ENCODE data around the gene ZNRF1.

DNA sequence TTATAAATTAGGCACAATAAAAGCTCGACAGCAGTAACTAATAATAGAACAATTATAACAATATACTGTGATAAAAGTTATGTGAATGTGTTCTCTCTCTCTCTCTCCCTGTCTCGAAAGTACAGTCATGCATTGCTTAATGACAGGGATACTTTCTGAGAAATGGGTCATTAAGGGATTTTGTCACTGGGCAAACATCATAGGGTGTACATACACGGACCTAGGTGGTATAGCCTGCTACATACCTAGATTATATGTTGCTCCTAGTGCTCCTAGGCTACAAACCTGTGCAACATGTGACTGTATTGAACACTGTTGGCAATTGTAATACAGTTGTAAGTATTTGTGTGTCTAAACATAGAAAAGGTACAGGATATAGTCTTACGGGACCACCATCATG, 6.9 kb downstream of the ZNRF1 start:
- TF ChIP-seq, protein P1, sequence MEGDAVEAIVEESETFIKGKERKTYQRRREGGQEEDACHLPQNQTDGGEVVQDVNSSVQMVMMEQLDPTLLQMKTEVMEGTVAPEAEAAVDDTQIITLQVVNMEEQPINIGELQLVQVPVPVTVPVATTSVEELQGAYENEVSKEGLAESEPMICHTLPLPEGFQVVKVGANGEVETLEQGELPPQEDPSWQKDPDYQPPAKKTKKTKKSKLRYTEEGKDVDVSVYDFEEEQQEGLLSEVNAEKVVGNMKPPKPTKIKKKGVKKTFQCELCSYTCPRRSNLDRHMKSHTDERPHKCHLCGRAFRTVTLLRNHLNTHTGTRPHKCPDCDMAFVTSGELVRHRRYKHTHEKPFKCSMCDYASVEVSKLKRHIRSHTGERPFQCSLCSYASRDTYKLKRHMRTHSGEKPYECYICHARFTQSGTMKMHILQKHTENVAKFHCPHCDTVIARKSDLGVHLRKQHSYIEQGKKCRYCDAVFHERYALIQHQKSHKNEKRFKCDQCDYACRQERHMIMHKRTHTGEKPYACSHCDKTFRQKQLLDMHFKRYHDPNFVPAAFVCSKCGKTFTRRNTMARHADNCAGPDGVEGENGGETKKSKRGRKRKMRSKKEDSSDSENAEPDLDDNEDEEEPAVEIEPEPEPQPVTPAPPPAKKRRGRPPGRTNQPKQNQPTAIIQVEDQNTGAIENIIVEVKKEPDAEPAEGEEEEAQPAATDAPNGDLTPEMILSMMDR (conservative IDR thresholded peaks at IDR 0.05; ENCODE audit: low read depth, low read length), result no peak
- TF ChIP-seq RCOR1 (IDR thresholded peaks at IDR 0.05; ENCODE audit: insufficient replicate concordance, low read length), result no peak
- no peak for TF ChIP-seq FOS (IDR thresholded peaks at IDR 0.05; ENCODE audit: low read depth, low read length)
- no peak for TF ChIP-seq CHD1 (IDR thresholded peaks at IDR 0.05; ENCODE audit: low read depth, low read length)
- no peak for TF ChIP-seq SMC3 (IDR thresholded peaks at IDR 0.05; ENCODE audit: low read depth, low read length)
- TF ChIP-seq, protein P2, sequence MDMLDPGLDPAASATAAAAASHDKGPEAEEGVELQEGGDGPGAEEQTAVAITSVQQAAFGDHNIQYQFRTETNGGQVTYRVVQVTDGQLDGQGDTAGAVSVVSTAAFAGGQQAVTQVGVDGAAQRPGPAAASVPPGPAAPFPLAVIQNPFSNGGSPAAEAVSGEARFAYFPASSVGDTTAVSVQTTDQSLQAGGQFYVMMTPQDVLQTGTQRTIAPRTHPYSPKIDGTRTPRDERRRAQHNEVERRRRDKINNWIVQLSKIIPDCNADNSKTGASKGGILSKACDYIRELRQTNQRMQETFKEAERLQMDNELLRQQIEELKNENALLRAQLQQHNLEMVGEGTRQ (IDR thresholded peaks at IDR 0.05; ENCODE audit: low read depth, low read length), result no peak
- TF ChIP-seq POLR2A (IDR thresholded peaks at IDR 0.05; ENCODE audit: low read depth, low read length), result no peak
- TF ChIP-seq BHLHE40 (IDR thresholded peaks at IDR 0.05; ENCODE audit: low read depth, low read length), result no peak
- no peak for TF ChIP-seq RAD21 (IDR thresholded peaks at IDR 0.05; ENCODE audit: low read length)
- TF ChIP-seq MAZ (IDR thresholded peaks at IDR 0.05; ENCODE audit: borderline replicate concordance, low read depth, low read length), result no peak
